ENCODE data around the gene ARSG. TPM values are rescaled to one million over a fixed set of nuclear protein-coding genes. Genes with fewer than 3 reads are reported as not detected.
"Not testable (repeated sequence)": the region's sequence is repeated elsewhere in the genome, so short reads cannot be mapped to it uniquely, and the experiment has no call there.

ARSG gene
- total RNA-seq, 2 donors from 2014 or later: 4.4 to 14.1 TPM

DNA sequence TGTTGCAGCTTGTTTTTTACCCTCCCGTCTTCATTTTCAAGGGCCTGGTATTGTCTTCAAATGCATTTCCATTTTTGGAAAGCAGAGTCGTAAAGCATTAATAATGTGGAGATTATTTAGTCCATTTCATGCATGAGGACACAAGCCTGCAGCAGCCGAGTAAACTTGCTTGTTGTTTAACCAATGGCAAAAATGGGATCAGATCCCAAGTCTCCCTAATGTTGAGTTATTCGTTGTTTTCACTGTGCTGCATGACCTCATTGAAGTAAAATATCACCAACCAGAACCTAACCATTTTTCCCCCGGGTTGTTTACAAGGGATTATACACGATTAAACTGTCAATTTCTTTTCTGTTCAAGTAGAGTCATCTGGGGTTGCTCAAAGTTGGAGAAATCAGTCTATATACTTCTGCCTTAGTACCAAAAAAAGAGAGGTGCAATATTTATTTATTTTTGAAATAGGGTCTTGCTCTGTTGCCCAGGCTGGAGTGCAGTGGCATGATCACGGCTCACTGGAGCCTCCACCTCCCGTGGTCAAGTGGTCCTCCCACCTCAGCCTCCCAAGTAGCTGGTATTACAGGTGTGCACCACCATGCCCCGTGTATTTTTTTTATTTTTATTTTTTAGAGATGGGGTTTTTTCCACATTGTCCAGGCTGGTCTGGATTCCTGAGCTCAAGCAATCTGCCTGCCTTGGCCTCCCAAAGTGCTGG lies 31.1 kb upstream of the ARSG start:
- H3K9ac ChIP-seq (ENCODE audit: extremely low read depth, low read length, poor library complexity, severe bottlenecking): no peak overlapping the region
- Mint-ChIP-seq H3K27ac (no peak overlapping the region), H3K36me3 (ENCODE audit: low read depth) (peaks cover 17% of the 10 kb centered on the region), H3K4me1 (peaks cover 2% of the 10 kb centered on the region), H3K9me3 (no peaks in the 10 kb centered on the region), H3K27me3 (ENCODE audit: insufficient read depth) (peaks cover 9% of the 10 kb centered on the region), H3K4me3 (no peak overlapping the region)
- DNase-seq: no peak
- H3K4me1 ChIP-seq (ENCODE audit: control insufficient read depth, insufficient read depth, low read length): no peaks in the 10 kb centered on the region
- no peak overlapping the region for H3K4me3 ChIP-seq (ENCODE audit: low read length)
- peaks cover 15% of the 10 kb centered on the region for H3K36me3 ChIP-seq (ENCODE audit: control insufficient read depth, insufficient read depth, low read length)
- TF ChIP-seq CTCF (conservative IDR thresholded peaks at IDR 0.05): no peak
- H3K27ac ChIP-seq (ENCODE audit: low read depth, low read length): no peak overlapping the region
- 92 to 98% methylated on average over 5 to 9 of the region's 9 CpGs for WGBS, 2 experiments (ENCODE audit: insufficient coverage in 1 of 2, insufficient read length in 1 of 2)
- no peaks in the 10 kb centered on the region for H3K27me3 ChIP-seq (ENCODE audit: control insufficient read depth, insufficient read depth, low read length, poor library complexity, severe bottlenecking)
- no peaks in the 10 kb centered on the region for H3K9me3 ChIP-seq (ENCODE audit: control insufficient read depth, low read length)

DNA sequence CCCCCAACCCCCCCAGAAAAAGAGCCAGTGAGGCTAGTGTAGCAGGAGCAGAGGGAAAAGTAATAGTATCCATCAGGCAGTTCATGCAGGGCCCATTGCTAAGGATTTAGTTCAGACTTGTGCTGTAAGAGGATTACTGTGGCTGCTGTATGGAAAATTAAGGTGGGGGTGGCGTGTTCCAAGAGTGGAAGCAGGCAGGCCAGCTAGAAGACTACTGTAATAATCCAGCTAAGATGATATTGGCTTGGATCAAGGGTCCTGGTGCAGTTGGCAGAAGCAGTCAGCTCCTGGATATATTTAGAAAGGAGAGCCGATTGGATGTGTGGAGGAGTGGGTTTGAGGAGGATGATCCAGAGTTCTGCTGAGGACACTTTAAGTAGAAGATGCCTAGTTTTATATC lies 28.8 kb upstream of the ARSG start:
- not testable (repeated sequence) for H3K4me3 ChIP-seq (ENCODE audit: low read length); H3K36me3 ChIP-seq (ENCODE audit: control insufficient read depth, insufficient read depth, low read length); H3K4me1 ChIP-seq (ENCODE audit: control insufficient read depth, insufficient read depth, low read length); H3K27ac Mint-ChIP-seq; H3K4me3 Mint-ChIP-seq; H3K27me3 ChIP-seq (ENCODE audit: control insufficient read depth, insufficient read depth, low read length, poor library complexity, severe bottlenecking); H3K4me1 Mint-ChIP-seq; H3K27ac ChIP-seq (ENCODE audit: low read depth, low read length); H3K9me3 ChIP-seq (ENCODE audit: control insufficient read depth, low read length); DNase-seq; H3K27me3 Mint-ChIP-seq (ENCODE audit: insufficient read depth); H3K36me3 Mint-ChIP-seq (ENCODE audit: low read depth); H3K9me3 Mint-ChIP-seq; H3K9ac ChIP-seq (ENCODE audit: extremely low read depth, low read length, poor library complexity, severe bottlenecking)
- 75 to 91% methylated on average over 2 of the region's 2 CpGs for WGBS, 2 experiments (ENCODE audit: insufficient coverage in 1 of 2, insufficient read length in 1 of 2)

DNA sequence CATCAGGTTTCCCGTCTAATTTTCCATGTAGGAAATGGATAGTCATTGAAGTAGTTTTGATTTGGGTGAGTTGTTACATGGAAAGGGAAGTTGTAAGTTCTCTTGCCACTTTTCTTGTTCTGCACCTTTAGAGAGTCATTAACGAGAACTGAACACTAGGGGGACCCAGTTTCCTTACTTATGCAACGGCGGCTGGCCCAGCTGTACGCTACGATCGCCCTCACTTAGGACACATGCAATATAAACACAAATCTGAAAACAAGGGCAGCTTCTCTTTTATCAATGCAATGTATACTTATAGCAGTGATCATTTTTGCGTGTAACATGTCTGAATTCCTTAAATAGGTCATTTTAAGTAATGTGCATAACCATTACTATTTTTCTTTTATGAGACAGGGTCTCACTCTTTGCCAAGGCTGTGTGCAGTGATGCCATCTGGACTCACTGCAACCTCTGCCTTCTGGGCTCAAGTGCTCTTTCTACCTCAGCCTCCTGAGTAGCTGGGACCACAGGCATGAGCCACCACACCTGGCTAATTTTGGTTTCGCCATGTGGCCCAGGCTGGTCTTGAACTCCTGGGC lies 28.1 kb upstream of the ARSG start:
- H3K4me3 ChIP-seq (ENCODE audit: low read length); H3K9me3 Mint-ChIP-seq; H3K36me3 ChIP-seq (ENCODE audit: control insufficient read depth, insufficient read depth, low read length); H3K27ac Mint-ChIP-seq; H3K4me1 ChIP-seq (ENCODE audit: control insufficient read depth, insufficient read depth, low read length); H3K27ac ChIP-seq (ENCODE audit: low read depth, low read length); H3K9ac ChIP-seq (ENCODE audit: extremely low read depth, low read length, poor library complexity, severe bottlenecking); H3K4me1 Mint-ChIP-seq; DNase-seq; H3K36me3 Mint-ChIP-seq (ENCODE audit: low read depth); H3K9me3 ChIP-seq (ENCODE audit: control insufficient read depth, low read length); H3K27me3 Mint-ChIP-seq (ENCODE audit: insufficient read depth); H3K27me3 ChIP-seq (ENCODE audit: control insufficient read depth, insufficient read depth, low read length, poor library complexity, severe bottlenecking); H3K4me3 Mint-ChIP-seq: not testable (repeated sequence)
- 21 to 80% methylated on average over 1 to 9 of the region's 9 CpGs for WGBS, 2 experiments (ENCODE audit: insufficient coverage in 1 of 2, insufficient read length in 1 of 2)
- peak; percentile 77 for TF ChIP-seq CTCF (conservative IDR thresholded peaks at IDR 0.05)

- not testable (repeated sequence) for H3K4me1 Mint-ChIP-seq; H3K27me3 Mint-ChIP-seq (ENCODE audit: insufficient read depth); H3K9me3 Mint-ChIP-seq; H3K36me3 ChIP-seq (ENCODE audit: control insufficient read depth, insufficient read depth, low read length); H3K27ac ChIP-seq (ENCODE audit: low read depth, low read length); H3K9me3 ChIP-seq (ENCODE audit: control insufficient read depth, low read length); DNase-seq; H3K27ac Mint-ChIP-seq; H3K4me3 Mint-ChIP-seq; H3K4me1 ChIP-seq (ENCODE audit: control insufficient read depth, insufficient read depth, low read length); H3K9ac ChIP-seq (ENCODE audit: extremely low read depth, low read length, poor library complexity, severe bottlenecking); H3K4me3 ChIP-seq (ENCODE audit: low read length); H3K27me3 ChIP-seq (ENCODE audit: control insufficient read depth, insufficient read depth, low read length, poor library complexity, severe bottlenecking); H3K36me3 Mint-ChIP-seq (ENCODE audit: low read depth)
- WGBS, 2 experiments (ENCODE audit: insufficient coverage in 1 of 2, insufficient read length in 1 of 2): 94 to 100% methylated on average over 2 of the region's 2 CpGs
Observed at GRCh38 chr17:68265833-68266232, 25.5 kb upstream of the ARSG start.

All from endodermal cell (in vitro differentiated cells).